Measurements from ENCODE around the gene SLC45A3. TPM values are rescaled to one million over a fixed set of nuclear protein-coding genes. Genes with fewer than 3 reads are reported as not detected.

Gene SLC45A3
- total and polyA plus RNA-seq, 2 experiments from 2014 or later = 3.8 to 10.4 TPM

GRCh38 chr1:205704903-205705302 is 24.6 kb upstream of the SLC45A3 start:
- no peaks in the 10 kb centered on the region for H3K36me3 ChIP-seq

GRCh38 chr1:205703072-205703471 is 22.8 kb upstream of the SLC45A3 start:
- TF ChIP-seq CTCF (IDR thresholded peaks at IDR 0.05; ENCODE audit: low read depth, low read length) = no peak
- Histone ChIP-seq H3K4me1 (ENCODE audit: low read depth) (peaks cover 2% of the 10 kb centered on the region), H3K4me3 (no peak overlapping the region), H3K27ac (no peak overlapping the region), H3K9me3 (ENCODE audit: low read depth) (no peaks in the 10 kb centered on the region), H3K27me3 (no peaks in the 10 kb centered on the region), H3K36me3 (no peaks in the 10 kb centered on the region)
- no peak for DNase-seq (ENCODE audit: low read depth in 1 of 2, low spot score in 1 of 2)

More at GRCh38 chr1:205704903-205705302, 24.6 kb upstream of the SLC45A3 start:
- no peaks in the 10 kb centered on the region for H3K27me3 ChIP-seq
- H3K4me1 ChIP-seq (ENCODE audit: low read depth) = peaks cover 2% of the 10 kb centered on the region
- DNase-seq (ENCODE audit: low read depth in 1 of 2, low spot score in 1 of 2) = no peak
- no peaks in the 10 kb centered on the region for H3K9me3 ChIP-seq (ENCODE audit: low read depth)
- no peak overlapping the region for H3K27ac ChIP-seq
- TF ChIP-seq CTCF (IDR thresholded peaks at IDR 0.05; ENCODE audit: low read depth, low read length) = no peak
- no peak overlapping the region for H3K4me3 ChIP-seq

- TF ChIP-seq CTCF (IDR thresholded peaks at IDR 0.05; ENCODE audit: low read depth, low read length) = no peak
- no peaks in the 10 kb centered on the region for H3K27me3 ChIP-seq
- H3K4me1 ChIP-seq (ENCODE audit: low read depth) = peaks cover 11% of the 10 kb centered on the region
- H3K27ac ChIP-seq = no peak overlapping the region
- no peaks in the 10 kb centered on the region for H3K9me3 ChIP-seq (ENCODE audit: low read depth)
- H3K36me3 ChIP-seq = no peaks in the 10 kb centered on the region
- no peak for DNase-seq (ENCODE audit: low read depth in 1 of 2, low spot score in 1 of 2)
- no peak overlapping the region for H3K4me3 ChIP-seq
Measured at GRCh38 chr1:205701891-205702290, 21.6 kb upstream of the SLC45A3 start.

GRCh38 chr1:205701420-205701819 is 21.1 kb upstream of the SLC45A3 start:
- no peak overlapping the region for H3K4me3 ChIP-seq
- TF ChIP-seq CTCF (IDR thresholded peaks at IDR 0.05; ENCODE audit: low read depth, low read length) = no peak
- H3K27me3 ChIP-seq = no peaks in the 10 kb centered on the region
- H3K36me3 ChIP-seq = no peaks in the 10 kb centered on the region
- DNase-seq (ENCODE audit: low read depth in 1 of 2, low spot score in 1 of 2) = no peak
- H3K27ac ChIP-seq = no peak overlapping the region
- no peaks in the 10 kb centered on the region for H3K9me3 ChIP-seq (ENCODE audit: low read depth)
- peaks cover 9% of the 10 kb centered on the region for H3K4me1 ChIP-seq (ENCODE audit: low read depth)

- Histone ChIP-seq H3K4me3 (no peak overlapping the region), H3K27me3 (no peaks in the 10 kb centered on the region), H3K9me3 (ENCODE audit: low read depth) (no peaks in the 10 kb centered on the region), H3K27ac (no peak overlapping the region), H3K36me3 (no peaks in the 10 kb centered on the region), H3K4me1 (ENCODE audit: low read depth) (peaks cover 9% of the 10 kb centered on the region)
- no peak for TF ChIP-seq CTCF (IDR thresholded peaks at IDR 0.05; ENCODE audit: low read depth, low read length)
- DNase-seq (ENCODE audit: low read depth in 1 of 2, low spot score in 1 of 2) = peak in 1 of 2 donors; percentile 66
Measured at GRCh38 chr1:205700865-205701401, 20.6 kb upstream of the SLC45A3 start.
